Measurements from ENCODE around the gene GK2.

Gene GK2

DNA sequence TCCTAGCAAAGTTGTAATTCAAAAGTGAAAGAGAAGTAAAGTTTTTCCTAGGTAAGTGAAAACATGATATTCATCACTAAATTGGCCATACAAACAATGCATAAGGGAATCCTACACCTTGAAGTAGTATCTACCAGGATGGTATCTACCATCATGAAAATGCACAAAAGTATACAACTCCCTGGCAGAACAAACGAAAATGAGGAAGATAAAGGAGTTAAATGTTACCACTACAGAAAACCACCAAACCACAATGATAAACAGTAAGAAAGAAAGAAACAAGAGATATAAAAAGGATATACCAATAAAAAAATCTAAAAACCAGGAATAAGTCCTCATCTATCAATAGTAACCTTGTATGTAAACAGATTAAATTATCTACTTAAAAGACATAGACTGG, 26.9 kb downstream of the GK2 start:
- peak; percentile 57 for DNase-seq

DNA sequence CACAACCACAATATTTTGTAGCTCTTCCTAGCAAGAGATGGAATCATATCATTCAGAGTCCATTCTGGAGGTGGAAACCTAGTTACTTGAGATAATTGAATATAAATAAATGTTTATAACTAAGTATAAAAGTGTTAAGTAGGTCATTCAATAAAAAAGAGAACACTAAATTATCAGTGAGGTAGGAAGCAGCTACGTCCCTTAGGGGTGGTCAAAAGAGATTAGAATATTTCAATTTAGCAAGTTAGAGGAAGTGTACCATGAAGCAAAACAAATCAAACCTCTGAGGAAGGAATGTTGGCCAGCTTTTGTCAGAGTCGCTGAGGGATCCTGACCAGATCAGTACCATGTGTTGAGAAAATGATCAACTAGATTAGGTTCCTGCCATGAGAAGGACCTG, 38.0 kb downstream of the GK2 start:
- peak; percentile 14 for DNase-seq

DNA sequence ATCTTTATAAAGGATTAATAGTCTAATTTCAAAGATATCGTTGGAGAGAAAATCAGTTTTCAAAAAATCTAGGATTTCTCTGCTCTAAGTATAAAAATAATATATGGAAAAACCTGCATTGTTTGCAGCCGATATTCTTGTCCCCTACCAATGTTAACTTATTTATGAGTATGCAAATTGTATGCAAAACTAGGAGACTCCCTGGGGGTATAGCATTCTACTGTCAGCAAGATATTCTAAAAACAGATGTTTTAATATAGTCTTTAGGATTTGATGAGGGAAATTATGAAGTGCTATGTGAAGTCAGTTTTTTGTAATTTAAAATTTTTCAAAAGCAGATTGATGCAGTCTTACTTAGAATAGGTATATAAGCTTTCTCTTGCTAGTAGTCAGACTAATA, 40.9 kb downstream of the GK2 start:
- no peak for DNase-seq

DNA sequence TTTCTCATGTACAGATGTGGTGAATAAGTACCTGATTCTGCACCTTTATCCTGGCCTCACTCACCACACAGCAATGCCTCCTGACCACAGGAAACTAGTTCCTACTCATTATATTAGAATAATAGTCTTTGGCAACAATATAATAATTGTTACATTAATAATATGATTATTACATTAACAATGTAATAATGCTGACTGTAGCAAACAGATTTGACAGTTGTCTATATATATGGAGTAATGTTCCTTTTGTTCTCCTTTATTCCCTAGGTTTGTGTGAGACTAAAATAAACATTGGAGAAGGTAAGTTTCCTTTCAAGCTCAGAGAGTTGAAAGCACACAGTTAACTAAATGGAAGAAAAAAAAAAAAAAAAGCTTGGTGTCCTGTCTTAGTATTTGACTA, 41.6 kb downstream of the GK2 start:
- no peak for DNase-seq

DNA sequence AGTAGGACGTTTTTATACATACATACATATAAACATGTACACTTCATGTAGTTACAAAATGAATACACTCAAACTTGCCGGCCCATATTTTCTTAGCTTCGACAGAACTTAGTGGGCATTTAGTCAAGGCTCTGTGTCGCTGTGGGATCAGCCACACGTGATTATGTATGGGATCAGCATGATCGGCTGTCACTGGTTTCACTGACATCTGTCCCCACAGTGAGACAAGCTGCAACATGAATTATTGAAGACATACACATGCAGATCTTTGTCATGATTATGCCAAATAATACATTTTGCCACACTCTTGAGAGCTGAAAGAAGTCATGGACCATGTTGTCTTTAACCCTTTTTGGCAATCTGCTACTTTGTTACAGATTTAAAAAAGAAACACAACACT, 44.0 kb downstream of the GK2 start:
- DNase-seq: no peak

DNA sequence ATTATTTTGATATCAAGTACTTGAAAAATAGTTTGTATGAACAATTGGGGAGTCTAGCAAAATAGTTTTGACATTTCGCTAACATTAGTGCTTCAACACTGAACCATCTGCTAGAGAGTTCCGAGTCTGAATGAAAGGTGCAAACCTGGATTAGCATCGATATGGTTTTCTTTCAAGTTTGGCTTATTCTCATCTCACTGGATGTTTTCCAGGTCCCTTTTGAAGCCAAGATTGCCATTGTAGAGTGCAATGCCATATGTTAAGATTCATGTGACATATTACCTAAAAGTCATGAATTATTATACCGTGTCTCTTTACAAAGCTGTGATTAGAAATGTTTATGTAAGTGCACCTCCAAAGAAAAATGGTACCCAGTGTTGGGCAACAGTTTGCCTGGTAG, 45.4 kb downstream of the GK2 start:
- DNase-seq: no peak

DNA sequence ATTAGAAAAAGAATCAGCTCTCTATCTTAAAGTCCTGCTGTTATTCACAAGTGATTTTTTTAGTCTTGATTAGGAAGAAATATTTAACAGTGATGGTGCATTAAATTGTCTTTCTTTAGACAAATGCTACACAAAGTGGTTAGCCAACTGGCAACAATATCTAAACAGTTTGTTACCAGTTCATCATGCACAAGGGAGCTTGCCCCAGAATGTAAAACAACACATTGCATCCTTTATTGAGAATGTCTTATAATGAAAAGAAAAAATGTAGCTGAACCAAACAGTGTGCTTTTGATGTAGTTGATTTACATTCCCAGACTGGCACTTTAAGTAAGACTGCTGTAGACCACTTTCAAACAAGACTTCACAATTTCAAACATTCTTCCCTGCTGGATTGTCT, 48.0 kb downstream of the GK2 start:
- DNase-seq: no peak

DNA sequence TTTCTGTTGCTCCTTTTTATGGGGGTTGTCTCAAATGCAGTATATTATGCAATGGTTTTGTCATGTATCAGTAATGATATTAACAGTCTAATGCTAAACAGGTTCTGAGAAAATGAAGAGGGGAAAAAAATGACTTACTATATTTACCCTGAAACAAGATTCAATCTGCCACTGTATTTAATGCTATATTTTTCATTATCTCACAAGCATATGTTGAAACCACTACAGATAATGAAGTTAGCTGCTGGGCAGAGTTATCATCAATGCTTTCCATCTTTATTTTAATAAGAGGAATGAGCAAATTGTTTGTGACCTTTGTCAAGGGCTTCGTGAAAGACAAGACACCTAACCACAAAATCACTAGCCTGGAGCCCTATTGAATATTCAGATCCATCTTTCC, 49.6 kb downstream of the GK2 start:
- no peak for DNase-seq

DNA sequence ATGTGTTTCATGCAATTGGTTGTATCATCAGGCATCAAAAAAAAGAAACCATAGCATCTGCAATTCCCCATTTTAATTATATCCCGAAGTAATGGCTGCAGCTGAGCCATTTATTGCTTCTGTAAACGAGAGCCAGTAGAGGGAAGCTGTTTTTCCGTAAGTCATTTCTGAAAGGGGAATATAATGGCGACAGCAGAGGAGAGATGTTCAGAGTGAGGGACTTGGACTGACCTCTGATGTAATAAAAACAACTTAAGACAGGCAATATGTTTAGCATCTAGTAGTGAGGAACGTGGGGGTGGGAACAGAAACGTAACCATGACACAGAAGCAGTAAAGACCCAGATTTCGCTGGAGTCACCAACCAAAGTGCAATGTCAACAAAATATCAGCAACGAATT, 50.7 kb downstream of the GK2 start:
- DNase-seq: no peak
